Measurements from ENCODE around the gene GOLGA6D. TPM values are rescaled to one million over a fixed set of nuclear protein-coding genes. Genes with fewer than 3 reads are reported as not detected.
"Not testable (repeated sequence)": the region's sequence is repeated elsewhere in the genome, so short reads cannot be mapped to it uniquely, and the experiment has no call there.

GOLGA6D gene
- total RNA-seq, 2 experiments from 2014 or later = not detected

DNA sequence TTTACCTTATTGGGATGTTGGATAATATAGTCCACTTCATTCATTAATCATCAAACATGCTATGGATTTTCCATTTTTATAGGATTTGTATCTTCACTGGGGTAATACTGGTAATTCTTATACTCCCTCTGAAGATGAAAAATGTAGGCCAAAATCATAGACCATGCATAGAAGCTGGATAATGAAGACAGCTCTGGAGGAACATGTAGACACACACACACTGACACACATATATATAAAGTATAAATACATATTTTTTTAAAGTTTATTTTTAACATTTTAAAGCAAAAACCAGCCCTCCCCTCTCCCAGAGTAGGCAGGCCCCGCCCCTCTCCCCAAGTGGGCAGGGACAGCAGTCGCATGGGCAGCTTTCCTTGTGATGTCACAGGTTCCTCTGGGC, 24.6 kb upstream of the GOLGA6D start, which contains the start of gene GOLGA6C:
Gene GOLGA6C (plus strand): TSS at position 301 of the 400 bp plus-strand sequence. CDS start 265 bp downstream, outside the sequence.
- DNase-seq; H3K36me3 Mint-ChIP-seq (ENCODE audit: low read depth); H3K4me1 Mint-ChIP-seq (ENCODE audit: low read depth); H3K27me3 Mint-ChIP-seq; intact Hi-C loops (cut with micrococcal nuclease); POLR2A ChIA-PET; CTCF ChIA-PET; ATAC-seq; H3K4me3 Mint-ChIP-seq; H3K9me3 Mint-ChIP-seq; H3K27ac Mint-ChIP-seq: not testable (repeated sequence)

DNA sequence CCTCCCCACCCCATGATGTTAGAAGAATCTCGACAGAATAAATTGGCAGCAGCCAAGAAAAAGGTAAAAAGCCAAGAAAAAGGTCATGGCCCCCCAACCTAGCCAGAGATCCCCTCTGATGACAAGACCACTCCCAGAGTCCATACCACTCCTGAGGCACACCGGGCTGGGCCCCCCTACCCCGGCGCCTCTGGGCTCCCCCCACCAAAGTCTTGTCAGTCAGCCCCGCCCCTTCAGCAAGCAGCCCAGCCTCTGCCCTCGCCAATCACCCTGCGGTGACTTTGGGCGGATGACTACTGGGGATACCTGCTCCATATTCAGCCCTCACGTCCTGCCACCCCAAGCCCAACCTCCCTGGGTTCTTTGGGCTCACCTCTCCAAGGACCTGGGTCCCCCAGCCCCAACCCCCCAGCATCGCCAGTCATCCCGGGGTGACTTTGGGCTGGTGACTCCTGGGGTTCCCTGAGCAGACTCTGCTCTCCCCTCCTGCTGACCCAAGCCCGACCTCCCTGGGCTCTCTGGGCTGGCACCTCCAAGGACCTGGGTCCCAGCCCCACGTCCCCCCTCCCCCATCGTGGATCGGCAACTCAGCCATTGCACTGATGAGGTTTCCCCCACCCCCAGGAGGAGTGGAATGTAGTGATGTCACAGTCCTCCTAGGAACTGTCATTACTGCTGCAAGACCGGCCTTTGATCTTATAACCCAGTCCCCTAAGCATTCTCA, 23.9 kb upstream of the GOLGA6D start:
- POLR2A ChIA-PET; CTCF ChIA-PET; H3K27me3 Mint-ChIP-seq; H3K4me3 Mint-ChIP-seq; H3K27ac Mint-ChIP-seq; H3K9me3 Mint-ChIP-seq; intact Hi-C loops (cut with micrococcal nuclease); DNase-seq; ATAC-seq; H3K36me3 Mint-ChIP-seq (ENCODE audit: low read depth); H3K4me1 Mint-ChIP-seq (ENCODE audit: low read depth): not testable (repeated sequence)

DNA sequence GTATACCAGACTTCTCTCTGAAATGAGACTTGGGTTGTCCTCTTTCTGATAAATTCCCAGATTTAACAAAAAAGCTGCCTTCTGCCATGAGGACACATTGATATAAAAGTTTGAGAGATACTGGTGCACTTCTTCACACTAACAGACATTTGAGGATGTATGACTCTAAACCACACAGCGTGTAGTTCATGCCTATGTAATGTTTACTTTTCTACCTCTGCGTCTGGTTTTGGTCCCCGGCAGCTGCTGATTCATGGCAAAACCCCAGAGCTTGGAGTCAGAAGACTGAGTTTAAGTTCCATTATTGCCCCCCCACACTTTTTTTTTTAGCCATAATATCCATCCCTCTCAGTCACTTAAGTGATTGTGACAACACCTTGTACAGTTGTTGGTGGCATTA, 22.8 kb upstream of the GOLGA6D start:
- H3K36me3 Mint-ChIP-seq (ENCODE audit: low read depth); DNase-seq; H3K4me1 Mint-ChIP-seq (ENCODE audit: low read depth); H3K27me3 Mint-ChIP-seq; ATAC-seq; intact Hi-C loops (cut with micrococcal nuclease); H3K27ac Mint-ChIP-seq; H3K4me3 Mint-ChIP-seq; POLR2A ChIA-PET; H3K9me3 Mint-ChIP-seq; CTCF ChIA-PET: not testable (repeated sequence)

DNA sequence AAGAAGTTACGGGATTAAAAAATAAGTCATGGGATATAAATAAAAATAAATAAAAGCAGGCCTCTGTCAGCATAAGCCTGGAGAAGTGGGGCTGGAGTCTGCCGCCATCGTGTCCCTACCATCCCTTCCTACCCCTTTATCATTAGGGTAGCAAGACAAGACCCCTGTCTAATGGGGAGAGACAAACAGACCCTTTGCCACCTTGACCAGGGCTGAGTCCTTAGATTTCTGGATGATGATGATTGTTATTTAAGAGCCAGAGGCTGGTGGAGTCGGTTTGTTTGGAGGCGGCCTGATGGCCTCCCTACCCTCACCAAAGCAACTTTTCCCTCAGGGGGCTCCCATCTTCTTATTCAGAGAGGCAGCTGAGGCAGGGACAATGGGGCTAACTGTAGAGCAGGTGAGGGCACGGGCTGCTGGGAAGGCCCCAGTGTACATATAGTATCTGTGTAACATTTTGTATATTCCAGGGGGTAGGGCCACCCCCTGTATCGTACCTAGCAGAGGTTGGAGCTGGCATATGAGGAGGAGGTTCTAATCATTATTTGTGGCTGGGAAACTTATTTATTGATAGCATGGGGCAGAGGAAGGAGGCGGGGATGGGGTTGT, 8.8 kb upstream of the GOLGA6D start:
- H3K36me3 Mint-ChIP-seq (ENCODE audit: low read depth); H3K27ac Mint-ChIP-seq; POLR2A ChIA-PET; H3K4me3 Mint-ChIP-seq; H3K4me1 Mint-ChIP-seq (ENCODE audit: low read depth); ATAC-seq; intact Hi-C loops (cut with micrococcal nuclease); DNase-seq; H3K27me3 Mint-ChIP-seq; CTCF ChIA-PET; H3K9me3 Mint-ChIP-seq: not testable (repeated sequence)

DNA sequence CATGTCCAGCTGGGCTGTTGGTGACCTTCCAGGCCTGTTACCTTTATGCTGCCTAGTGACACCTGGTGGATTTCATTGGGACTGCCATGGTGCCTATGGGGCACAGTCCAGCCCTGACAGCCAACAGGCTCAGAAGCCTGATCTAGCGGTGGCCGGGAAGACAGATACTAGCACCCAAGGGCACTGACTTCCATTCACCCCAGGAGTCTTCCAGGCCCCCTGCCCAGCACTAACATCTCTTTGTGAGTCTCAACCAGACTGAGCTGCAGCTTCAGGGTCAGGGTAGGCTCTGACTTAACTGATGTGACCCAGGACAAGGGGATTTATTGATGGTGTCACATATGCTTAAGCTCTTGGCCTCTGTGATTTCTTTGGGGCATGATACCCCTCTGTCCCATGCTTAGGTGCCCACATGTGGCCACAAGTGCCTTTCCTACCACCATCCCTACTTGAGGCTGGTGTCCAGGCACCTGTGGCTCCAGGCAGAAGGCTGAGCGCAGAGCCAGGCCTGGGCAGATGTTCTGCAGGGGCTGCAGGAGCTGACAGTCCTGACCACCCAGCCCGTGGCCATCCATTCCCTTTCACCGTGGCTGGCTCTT, 8.0 kb upstream of the GOLGA6D start:
- POLR2A ChIA-PET; H3K4me1 Mint-ChIP-seq (ENCODE audit: low read depth); H3K36me3 Mint-ChIP-seq (ENCODE audit: low read depth); H3K27ac Mint-ChIP-seq; H3K4me3 Mint-ChIP-seq; H3K9me3 Mint-ChIP-seq; H3K27me3 Mint-ChIP-seq; CTCF ChIA-PET; intact Hi-C loops (cut with micrococcal nuclease): not testable (repeated sequence)
- TF ChIP-seq, protein P1, sequence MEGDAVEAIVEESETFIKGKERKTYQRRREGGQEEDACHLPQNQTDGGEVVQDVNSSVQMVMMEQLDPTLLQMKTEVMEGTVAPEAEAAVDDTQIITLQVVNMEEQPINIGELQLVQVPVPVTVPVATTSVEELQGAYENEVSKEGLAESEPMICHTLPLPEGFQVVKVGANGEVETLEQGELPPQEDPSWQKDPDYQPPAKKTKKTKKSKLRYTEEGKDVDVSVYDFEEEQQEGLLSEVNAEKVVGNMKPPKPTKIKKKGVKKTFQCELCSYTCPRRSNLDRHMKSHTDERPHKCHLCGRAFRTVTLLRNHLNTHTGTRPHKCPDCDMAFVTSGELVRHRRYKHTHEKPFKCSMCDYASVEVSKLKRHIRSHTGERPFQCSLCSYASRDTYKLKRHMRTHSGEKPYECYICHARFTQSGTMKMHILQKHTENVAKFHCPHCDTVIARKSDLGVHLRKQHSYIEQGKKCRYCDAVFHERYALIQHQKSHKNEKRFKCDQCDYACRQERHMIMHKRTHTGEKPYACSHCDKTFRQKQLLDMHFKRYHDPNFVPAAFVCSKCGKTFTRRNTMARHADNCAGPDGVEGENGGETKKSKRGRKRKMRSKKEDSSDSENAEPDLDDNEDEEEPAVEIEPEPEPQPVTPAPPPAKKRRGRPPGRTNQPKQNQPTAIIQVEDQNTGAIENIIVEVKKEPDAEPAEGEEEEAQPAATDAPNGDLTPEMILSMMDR (IDR thresholded peaks at IDR 0.05) = peak; percentile 61
- DNase-seq = peak; percentile 90
- ATAC-seq = peak; percentile 98

DNA sequence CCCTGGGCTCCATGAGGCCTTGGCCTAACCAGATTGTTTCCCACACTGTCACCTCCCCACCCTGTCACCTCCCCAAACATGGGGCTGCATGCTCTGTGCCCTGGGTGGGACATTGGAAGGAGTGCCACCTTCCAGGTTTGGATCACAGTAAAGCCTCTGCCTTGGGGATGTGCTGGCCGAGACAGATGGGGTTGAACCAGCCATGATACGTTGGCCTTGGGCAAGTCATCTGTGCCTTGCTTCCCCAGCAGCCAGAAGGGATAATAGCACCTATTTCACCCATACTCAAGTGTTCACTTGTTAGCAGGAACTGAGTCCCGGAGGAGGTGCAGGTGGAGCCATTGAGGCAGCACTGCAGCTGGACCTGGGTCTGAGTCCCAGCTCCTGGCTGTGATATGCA, 7.0 kb upstream of the GOLGA6D start:
- H3K4me3 Mint-ChIP-seq; H3K27me3 Mint-ChIP-seq; H3K36me3 Mint-ChIP-seq (ENCODE audit: low read depth); H3K9me3 Mint-ChIP-seq; CTCF ChIA-PET; POLR2A ChIA-PET; DNase-seq; intact Hi-C loops (cut with micrococcal nuclease); H3K4me1 Mint-ChIP-seq (ENCODE audit: low read depth); H3K27ac Mint-ChIP-seq; ATAC-seq: not testable (repeated sequence)

DNA sequence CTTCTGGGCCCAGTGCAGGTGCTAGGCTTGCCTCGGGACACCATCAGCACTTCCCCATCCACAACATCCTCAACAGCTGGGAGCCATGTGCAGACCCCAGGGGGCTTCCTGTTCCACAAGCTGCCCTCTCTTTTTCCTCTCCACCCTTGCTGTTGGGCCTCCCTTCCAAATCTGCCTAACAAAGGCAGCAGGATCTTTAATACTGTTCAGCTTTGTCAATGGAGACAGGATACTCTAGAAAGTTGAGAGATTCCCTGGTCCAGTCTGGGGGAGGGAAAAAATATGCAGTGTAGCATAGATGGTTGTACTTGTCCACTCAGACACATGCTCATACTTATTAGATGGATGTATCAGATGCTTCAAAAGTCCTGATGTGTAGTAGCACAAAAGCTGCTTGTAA, 4.1 kb upstream of the GOLGA6D start:
- ATAC-seq; POLR2A ChIA-PET; H3K27me3 Mint-ChIP-seq; intact Hi-C loops (cut with micrococcal nuclease); H3K36me3 Mint-ChIP-seq (ENCODE audit: low read depth); DNase-seq; CTCF ChIA-PET; H3K9me3 Mint-ChIP-seq; H3K27ac Mint-ChIP-seq; H3K4me3 Mint-ChIP-seq; H3K4me1 Mint-ChIP-seq (ENCODE audit: low read depth): not testable (repeated sequence)

DNA sequence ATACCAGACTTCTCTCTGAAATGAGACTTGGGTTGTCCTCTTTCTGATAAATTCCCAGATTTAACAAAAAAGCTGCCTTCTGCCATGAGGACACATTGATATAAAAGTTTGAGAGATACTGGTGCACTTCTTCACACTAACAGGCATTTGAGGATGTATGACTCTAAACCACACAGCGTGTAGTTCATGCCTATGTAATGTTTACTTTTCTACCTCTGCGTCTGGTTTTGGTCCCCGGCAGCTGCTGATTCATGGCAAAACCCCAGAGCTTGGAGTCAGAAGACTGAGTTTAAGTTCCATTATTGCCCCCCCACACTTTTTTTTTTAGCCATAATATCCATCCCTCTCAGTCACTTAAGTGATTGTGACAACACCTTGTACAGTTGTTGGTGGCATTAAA, 1.5 kb downstream of the GOLGA6D start:
- H3K4me1 Mint-ChIP-seq (ENCODE audit: low read depth); H3K36me3 Mint-ChIP-seq (ENCODE audit: low read depth); POLR2A ChIA-PET; CTCF ChIA-PET; H3K9me3 Mint-ChIP-seq; H3K27ac Mint-ChIP-seq; intact Hi-C loops (cut with micrococcal nuclease); H3K4me3 Mint-ChIP-seq; ATAC-seq; H3K27me3 Mint-ChIP-seq; DNase-seq: not testable (repeated sequence)

DNA sequence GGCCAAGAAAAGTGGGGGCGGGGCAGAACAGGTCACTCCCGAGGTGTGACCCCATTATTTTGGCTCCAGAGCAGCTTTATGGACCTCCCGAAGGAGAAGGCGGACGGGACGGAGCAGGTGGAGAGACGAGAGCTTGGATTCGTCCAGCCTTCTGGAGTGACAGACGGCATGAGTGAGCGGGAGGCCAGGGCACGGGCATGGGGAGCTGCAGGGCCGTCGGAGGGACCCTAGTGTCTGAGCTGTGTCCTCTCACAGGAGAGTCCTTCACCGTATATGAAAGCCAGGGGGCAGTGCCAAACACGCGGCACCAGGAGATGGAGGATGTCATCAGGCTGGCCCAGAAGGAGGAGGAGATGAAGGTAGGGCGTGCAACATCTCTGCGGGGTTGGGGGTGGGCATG, 11.0 kb downstream of the GOLGA6D start:
- H3K9me3 Mint-ChIP-seq; CTCF ChIA-PET; H3K36me3 Mint-ChIP-seq (ENCODE audit: low read depth); intact Hi-C loops (cut with micrococcal nuclease); POLR2A ChIA-PET; H3K4me1 Mint-ChIP-seq (ENCODE audit: low read depth); DNase-seq; ATAC-seq; H3K27me3 Mint-ChIP-seq; H3K27ac Mint-ChIP-seq; H3K4me3 Mint-ChIP-seq: not testable (repeated sequence)

Data from activated CD8-positive, alpha-beta T cell treated with anti-CD3 and anti-CD28 coated beads for 36 hours (primary cell).